Liver (tissue), 9 donors: ENCODE data around the gene DHX16. TPM values are rescaled to one million over a fixed set of nuclear protein-coding genes. Genes with fewer than 3 reads are reported as not detected.
A peak's percentile ranks its signal among the peaks of the same experiment; 100 is the strongest.

Source experiments
- DNase-seq: peaks from one replicate; pipeline ENCODE4 v3.0.0-alpha.2; 2017; ENCODE audit warnings: low spot score
- H3K27ac ChIP-seq, 2 donors: one replicate each; pipeline ENCODE4 v1.7.0; 2013; ENCODE audit warnings: inconsistent platforms in 2 of 2, low read length in 2 of 2, control low read depth in 1 of 2, low read depth in 1 of 2, mild to moderate bottlenecking in 1 of 2
- H3K27me3 ChIP-seq, 4 donors: one replicate each; pipeline versions ENCODE4 v1.6.1 to v1.7.0; 2013; ENCODE audit warnings: low read length in 3 of 4, inconsistent platforms in 1 of 4, mild to moderate bottlenecking in 1 of 4, moderate library complexity in 1 of 4; ENCODE audit not compliant: control insufficient read depth in 4 of 4, insufficient read depth in 4 of 4
- H3K36me3 ChIP-seq, 4 donors: one replicate each; pipeline versions ENCODE4 v1.6.1 to v1.7.0; 2013; ENCODE audit warnings: low read length in 3 of 4, mild to moderate bottlenecking in 3 of 4, low read depth in 1 of 4, moderate library complexity in 1 of 4; ENCODE audit not compliant: control insufficient read depth in 4 of 4, insufficient read depth in 3 of 4
- H3K4me1 ChIP-seq, 4 donors: one replicate each; pipeline versions ENCODE4 v1.6.1 to v1.7.0; 2013; ENCODE audit warnings: low read length in 3 of 4, mild to moderate bottlenecking in 3 of 4, moderate library complexity in 1 of 4; ENCODE audit not compliant: control insufficient read depth in 4 of 4, insufficient read depth in 4 of 4
- H3K4me3 ChIP-seq, 3 donors: one replicate each; pipeline versions ENCODE4 v1.6.1 to v1.7.0; 2013; ENCODE audit warnings: low read length in 3 of 3, control low read depth in 1 of 3, low read depth in 1 of 3, mild to moderate bottlenecking in 1 of 3
- H3K9ac ChIP-seq, 2 donors: one replicate each; pipeline ENCODE4 v1.7.0; 2013; ENCODE audit warnings: low read length in 2 of 2, mild to moderate bottlenecking in 2 of 2, moderate library complexity in 2 of 2, control low read depth in 1 of 2, low read depth in 1 of 2
- H3K9me3 ChIP-seq, 4 donors: one replicate each; pipeline versions ENCODE4 v1.6.1 to v1.7.0; 2013; ENCODE audit warnings: low read length in 3 of 4; ENCODE audit not compliant: control insufficient read depth in 4 of 4
- CTCF ChIP-seq: fragments of 150-350 bp; IDR thresholded peaks from 2 replicates; pipeline ENCODE4 v1.5.1; 2017; ENCODE audit warnings: improper control_type of control experiment, low read depth, low read length; ENCODE audit not compliant: missing input control
- HNF4A ChIP-seq, 2 donors: conservative IDR thresholded peaks; 2 replicates each; pipeline ENCODE4 v1.6.1; 2016; ENCODE audit warnings: antibody characterized with exemption in 2 of 2, mild to moderate bottlenecking in 2 of 2
- NR2F2 ChIP-seq: IDR thresholded peaks from 2 replicates; pipeline ENCODE4 v1.6.1; 2016; ENCODE audit warnings: antibody characterized with exemption
- RXRA ChIP-seq, 2 donors: IDR thresholded peaks; 2 replicates each; pipeline ENCODE4 v1.6.1; 2017 to 2018; ENCODE audit warnings: antibody characterized with exemption in 2 of 2, mild to moderate bottlenecking in 1 of 2
- YY1 ChIP-seq: IDR thresholded peaks from 2 replicates; pipeline ENCODE4 v1.6.1; 2016; ENCODE audit warnings: antibody characterized with exemption, mild to moderate bottlenecking
- ZBTB33 ChIP-seq: IDR thresholded peaks from 2 replicates; pipeline ENCODE4 v1.6.1; 2016; ENCODE audit warnings: antibody characterized with exemption
- WGBS: extraction: QIAGEN DNeasy Blood & Tissue Kit; methylation state at CpG from one replicate; pipeline ENCODE4 v1.1.7; 2013; 5-methylcytosine and 5-hydroxymethylcytosine counted together
- polyA plus RNA-seq, 2 donors: library from polyadenylated mRNA; stranded (reverse) in 1 of 2; unstranded in 1 of 2; fragments of 200-250 nt in 1 of 2; fragments of >200 nt in 1 of 2; fragmentation: Nextera tagmentation in 1 of 2; extraction: Ambion mirVana in 1 of 2; gene quantifications; one replicate each; pipeline versions ENCODE4 v1.2.1 to v1.2.3, GENCODE V29; 2013 to 2015
- total RNA-seq, 2 donors: library from RNA; depleted of rRNA; stranded (reverse); fragments of >200 nt; gene quantifications; one replicate each; pipeline ENCODE4 v1.2.3, GENCODE V29; 2014
- TF ChIP-seq, protein P1 (sequence below): IDR thresholded peaks from 2 replicates; pipeline ENCODE4 v1.6.1; 2016; ENCODE audit warnings: antibody characterized with exemption
- TF ChIP-seq, protein P2 (sequence below): IDR thresholded peaks from 2 replicates; pipeline ENCODE4 v1.6.1; 2016; ENCODE audit warnings: antibody characterized with exemption
- TF ChIP-seq, protein P3 (sequence below): IDR thresholded peaks from 2 replicates; pipeline ENCODE4 v1.6.1; 2016; ENCODE audit warnings: antibody characterized with exemption, mild to moderate bottlenecking
- donor health status: healthy.
- donor health status: healthy.
- donor health status: healthy.
- donor health status: healthy.
- donor health status: healthy.

The DHX16 gene
- total and polyA plus RNA-seq, 4 donors, result 10.1 to 23.9 (median 17.4) TPM

- Histone ChIP-seq H3K9ac (peak overlapping the region; percentile 95 to 99), H3K27me3 (no peaks in the 10 kb centered on the region), H3K9me3 (no peaks in the 10 kb centered on the region), H3K27ac (peak overlapping the region; percentile 90 to 96), H3K36me3 (peaks cover 8 to 32% (median 26%) of the 10 kb centered on the region in 4 donors), H3K4me1 (peaks cover 1 to 40% (median 32%) of the 10 kb centered on the region in 4 donors), H3K4me3 (peak overlapping the region; percentile 79 to 94 (median 93))
- TF ChIP-seq, protein P1, sequence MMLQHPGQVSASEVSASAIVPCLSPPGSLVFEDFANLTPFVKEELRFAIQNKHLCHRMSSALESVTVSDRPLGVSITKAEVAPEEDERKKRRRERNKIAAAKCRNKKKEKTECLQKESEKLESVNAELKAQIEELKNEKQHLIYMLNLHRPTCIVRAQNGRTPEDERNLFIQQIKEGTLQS, result no peak
- TF ChIP-seq CTCF, result peak; percentile 50
- WGBS, result 3% methylated on average over 71 of the region's 71 CpGs
- DNase-seq, result peak; percentile 88
Measured at GRCh38 chr6:30721198-30722024, 48.6 kb upstream of the DHX16 start.

DNA sequence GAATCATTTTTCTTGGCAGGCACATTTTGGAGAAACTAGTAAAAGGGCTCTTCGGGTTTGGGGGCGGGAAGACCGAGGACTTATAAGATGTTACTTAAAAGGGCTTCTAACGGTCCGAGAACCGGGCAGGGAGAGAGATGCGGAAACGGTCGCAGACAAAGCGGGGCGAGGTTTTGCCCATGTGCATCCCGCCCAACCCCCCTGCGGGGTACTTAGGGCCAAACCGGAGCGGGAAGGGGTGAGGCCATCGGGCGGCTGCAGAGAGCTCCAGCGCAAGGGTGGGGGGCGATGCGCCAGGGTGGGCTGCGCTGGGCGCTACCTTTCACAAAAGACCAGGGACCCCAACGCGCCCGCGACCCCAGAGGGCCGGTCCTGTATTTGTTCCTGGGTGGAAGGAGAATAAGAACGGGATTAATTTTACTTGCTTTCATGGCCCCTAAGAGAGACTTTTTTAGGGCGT lies 48.0 kb upstream of the DHX16 start:
- no peaks in the 10 kb centered on the region for H3K9me3 ChIP-seq
- H3K36me3 ChIP-seq, result peaks cover 6 to 30% (median 23%) of the 10 kb centered on the region in 4 donors
- TF ChIP-seq ZBTB33 (no peak), YY1 (no peak), RXRA (IDR thresholded peaks at IDR 0.05) (peak in 1 of 2 donors; percentile 20), HNF4A (conservative IDR thresholded peaks at IDR 0.05) (no peak), NR2F2 (peak; percentile 17)
- TF ChIP-seq, protein P2, sequence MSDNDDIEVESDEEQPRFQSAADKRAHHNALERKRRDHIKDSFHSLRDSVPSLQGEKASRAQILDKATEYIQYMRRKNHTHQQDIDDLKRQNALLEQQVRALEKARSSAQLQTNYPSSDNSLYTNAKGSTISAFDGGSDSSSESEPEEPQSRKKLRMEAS, result no peak
- TF ChIP-seq, protein P3, sequence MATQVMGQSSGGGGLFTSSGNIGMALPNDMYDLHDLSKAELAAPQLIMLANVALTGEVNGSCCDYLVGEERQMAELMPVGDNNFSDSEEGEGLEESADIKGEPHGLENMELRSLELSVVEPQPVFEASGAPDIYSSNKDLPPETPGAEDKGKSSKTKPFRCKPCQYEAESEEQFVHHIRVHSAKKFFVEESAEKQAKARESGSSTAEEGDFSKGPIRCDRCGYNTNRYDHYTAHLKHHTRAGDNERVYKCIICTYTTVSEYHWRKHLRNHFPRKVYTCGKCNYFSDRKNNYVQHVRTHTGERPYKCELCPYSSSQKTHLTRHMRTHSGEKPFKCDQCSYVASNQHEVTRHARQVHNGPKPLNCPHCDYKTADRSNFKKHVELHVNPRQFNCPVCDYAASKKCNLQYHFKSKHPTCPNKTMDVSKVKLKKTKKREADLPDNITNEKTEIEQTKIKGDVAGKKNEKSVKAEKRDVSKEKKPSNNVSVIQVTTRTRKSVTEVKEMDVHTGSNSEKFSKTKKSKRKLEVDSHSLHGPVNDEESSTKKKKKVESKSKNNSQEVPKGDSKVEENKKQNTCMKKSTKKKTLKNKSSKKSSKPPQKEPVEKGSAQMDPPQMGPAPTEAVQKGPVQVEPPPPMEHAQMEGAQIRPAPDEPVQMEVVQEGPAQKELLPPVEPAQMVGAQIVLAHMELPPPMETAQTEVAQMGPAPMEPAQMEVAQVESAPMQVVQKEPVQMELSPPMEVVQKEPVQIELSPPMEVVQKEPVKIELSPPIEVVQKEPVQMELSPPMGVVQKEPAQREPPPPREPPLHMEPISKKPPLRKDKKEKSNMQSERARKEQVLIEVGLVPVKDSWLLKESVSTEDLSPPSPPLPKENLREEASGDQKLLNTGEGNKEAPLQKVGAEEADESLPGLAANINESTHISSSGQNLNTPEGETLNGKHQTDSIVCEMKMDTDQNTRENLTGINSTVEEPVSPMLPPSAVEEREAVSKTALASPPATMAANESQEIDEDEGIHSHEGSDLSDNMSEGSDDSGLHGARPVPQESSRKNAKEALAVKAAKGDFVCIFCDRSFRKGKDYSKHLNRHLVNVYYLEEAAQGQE, result no peak
- under 1% methylated on average over 29 of the region's 29 CpGs for WGBS
- H3K27ac ChIP-seq, result peak overlapping the region; percentile 90 to 96
- DNase-seq, result peak; percentile 71
- H3K9ac ChIP-seq, result peak overlapping the region; percentile 95 to 99
- peaks cover 4 to 42% (median 34%) of the 10 kb centered on the region in 4 donors for H3K4me1 ChIP-seq
- peak overlapping the region; percentile 79 to 94 (median 93) for H3K4me3 ChIP-seq
- no peaks in the 10 kb centered on the region for H3K27me3 ChIP-seq
